Measurements from ENCODE around the gene RGS12. TPM values are rescaled to one million over a fixed set of nuclear protein-coding genes. Genes with fewer than 3 reads are reported as not detected.
"Not testable (repeated sequence)": the region's sequence is repeated elsewhere in the genome, so short reads cannot be mapped to it uniquely, and the experiment has no call there.

Gene RGS12
- polyA plus RNA-seq, 3 donors = 6.9 to 16.6 (median 16.3) TPM

DNA sequence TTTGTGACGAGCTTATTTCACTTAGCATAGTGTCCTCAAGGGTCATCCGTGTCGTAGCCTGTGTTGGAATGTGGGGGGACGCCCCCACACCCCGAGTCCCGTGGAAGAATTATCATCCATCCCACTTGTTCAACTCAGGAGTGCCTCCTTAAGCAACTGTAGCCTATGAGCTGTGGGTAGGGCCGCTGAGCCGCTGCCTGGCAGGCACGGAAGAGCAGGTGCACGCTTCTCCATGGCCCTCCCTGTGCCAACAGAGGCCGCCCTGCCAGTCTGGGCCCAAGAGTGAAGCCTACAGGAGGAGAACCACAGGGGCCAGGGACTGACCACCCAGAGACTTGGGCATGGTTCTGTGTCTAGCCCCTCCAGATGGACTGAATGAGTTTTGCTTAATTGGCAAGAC is 2.3 kb upstream of the RGS12 start:
- WGBS, 3 donors = 90 to 96% (median 94%) methylated on average over 11 of the region's 11 CpGs
- H3K27ac ChIP-seq (ENCODE audit: low read depth, low read length) = no peak overlapping the region

DNA sequence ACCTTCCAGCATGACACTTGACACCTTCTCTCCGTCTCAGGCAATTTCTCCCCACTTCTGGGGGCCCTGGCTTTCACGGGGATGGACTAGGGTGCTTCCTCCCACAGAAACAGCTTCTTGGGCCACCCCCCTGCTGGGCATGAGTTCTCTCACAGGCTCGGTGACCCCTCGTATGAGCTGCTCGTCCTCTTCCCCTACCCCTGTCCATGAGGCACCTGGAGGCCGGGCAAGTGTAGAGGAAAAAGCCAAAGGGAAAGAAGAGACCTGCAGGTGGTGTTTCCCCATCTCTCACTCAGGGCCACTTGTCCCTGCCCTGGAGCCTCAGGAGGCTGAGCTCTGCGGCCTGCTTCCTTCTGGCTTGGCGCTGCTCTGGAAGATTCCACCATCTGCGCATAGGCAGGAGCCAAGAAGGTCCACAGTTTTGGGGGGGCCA is 1.9 kb upstream of the RGS12 start:
- H3K27ac ChIP-seq (ENCODE audit: low read depth, low read length) = no peak overlapping the region
- 89 to 94% (median 90%) methylated on average over 9 of the region's 9 CpGs for WGBS, 3 donors

DNA sequence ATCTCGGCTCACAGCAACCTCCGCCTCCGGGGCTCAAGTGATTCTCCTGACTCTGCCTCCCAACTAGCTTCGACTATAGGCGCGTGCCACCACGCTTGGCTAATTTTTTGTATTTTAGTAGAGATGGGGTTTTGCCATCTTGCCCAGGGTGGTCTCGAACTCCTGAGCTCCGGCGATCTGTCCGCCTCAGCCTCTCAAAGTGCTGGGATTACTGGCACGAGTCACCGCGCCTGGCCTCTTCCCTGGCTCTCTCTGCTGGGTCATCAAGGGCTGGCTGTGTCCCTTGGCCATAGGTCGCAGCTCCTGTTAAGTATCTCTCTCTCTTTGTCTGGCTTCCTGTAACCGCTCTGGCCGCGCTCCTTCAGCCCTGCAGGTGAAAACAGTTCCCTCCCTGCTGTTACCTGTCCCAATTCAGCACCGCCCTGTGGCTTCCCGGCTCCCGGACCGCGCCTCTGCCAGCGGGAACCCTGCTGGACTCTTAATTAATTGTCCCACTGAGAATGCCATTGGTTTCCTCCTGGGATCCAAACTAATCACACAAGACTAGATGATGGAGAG is 1.3 kb upstream of the RGS12 start:
- H3K27ac ChIP-seq (ENCODE audit: low read depth, low read length) = peak overlapping the region; percentile 19
- 32 to 45% (median 44%) methylated on average over 24 of the region's 24 CpGs for WGBS, 3 donors

DNA sequence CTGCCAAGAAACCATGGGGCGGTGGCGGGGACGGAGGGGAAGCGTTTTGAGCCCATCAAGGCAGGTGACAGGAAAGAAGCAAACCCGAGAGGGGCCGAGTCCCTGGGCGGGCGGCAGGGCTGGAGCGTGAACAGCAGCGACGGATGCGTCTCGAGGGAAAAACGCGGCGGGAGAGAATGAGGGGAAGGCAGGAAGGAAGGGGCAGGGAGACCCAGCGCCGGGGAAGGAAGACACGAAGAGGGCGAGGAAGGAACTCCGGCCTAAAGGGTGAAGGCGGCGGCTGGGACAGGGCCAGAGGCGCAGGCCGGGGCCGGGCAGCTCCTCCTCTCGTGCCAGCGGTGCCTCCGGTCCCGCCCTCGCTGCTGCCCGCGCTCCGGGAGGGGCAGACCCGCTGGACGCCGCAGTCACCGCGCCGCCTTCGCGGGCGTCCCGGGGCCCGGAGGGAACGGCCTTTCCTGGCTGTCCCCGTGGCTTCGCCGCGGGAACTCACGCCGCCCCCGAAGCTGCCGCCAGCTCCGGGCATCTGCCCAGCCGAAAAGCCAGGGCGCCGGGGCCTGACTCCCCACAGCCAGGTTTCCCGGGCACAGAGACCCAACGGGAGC is 751 bp upstream of the RGS12 start:
- H3K27ac ChIP-seq (ENCODE audit: low read depth, low read length) = peak overlapping the region; percentile 19
- 0% methylated on average over 37 to 60 of the region's 60 CpGs for WGBS, 3 donors

DNA sequence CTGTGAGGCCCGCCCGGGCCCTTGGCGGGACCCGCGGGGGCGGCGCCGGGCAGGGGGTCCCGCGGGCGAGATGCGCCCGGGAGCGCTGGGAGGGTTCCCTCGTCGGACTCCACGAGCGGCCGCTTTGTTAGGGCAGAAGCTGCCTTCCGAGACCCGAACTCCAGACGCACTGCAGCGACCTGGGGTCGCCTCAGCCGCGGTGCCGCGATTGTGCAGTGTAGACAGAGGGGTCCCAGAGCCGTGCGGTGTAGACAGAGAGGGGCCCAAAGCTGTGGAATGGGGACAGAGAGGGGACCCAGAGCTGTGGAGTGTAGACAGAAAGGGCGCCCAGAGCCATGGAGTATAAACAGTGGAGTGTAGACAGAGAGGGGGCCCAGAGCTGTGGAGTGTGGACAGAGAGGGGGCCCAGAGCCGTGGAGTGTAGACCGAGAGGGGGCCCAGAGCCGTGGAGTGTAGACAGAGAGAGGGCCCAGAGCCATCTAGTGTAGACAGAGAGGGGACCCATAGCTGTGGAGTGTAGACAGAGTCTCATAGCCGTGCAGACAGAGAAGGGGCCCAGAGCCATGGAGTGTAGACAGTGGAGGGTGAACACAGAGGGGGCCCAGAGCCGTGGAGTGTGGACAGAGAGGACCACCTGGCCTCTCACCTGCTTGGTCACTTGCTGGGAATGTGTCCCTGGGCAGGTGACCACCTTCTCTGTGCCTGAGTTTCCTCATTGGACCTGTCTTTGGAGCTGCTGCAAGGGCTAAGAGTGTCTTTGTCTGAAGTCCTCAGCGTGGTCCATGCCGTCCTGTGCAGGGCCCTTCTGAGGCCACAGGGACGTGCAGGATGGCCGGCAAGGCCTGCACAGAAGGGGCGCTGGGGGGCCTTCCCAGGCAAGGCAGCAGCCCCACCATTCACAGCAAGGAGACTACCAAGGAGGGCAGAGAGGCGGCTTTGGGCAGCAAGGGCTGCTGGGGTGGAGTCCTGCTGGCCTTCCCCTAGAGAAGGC is 875 bp downstream of the RGS12 start:
- no peak overlapping the region for H3K27ac ChIP-seq (ENCODE audit: low read depth, low read length)
- 19 to 35% (median 22%) methylated on average over 27 to 42 of the region's 42 CpGs for WGBS, 3 donors

DNA sequence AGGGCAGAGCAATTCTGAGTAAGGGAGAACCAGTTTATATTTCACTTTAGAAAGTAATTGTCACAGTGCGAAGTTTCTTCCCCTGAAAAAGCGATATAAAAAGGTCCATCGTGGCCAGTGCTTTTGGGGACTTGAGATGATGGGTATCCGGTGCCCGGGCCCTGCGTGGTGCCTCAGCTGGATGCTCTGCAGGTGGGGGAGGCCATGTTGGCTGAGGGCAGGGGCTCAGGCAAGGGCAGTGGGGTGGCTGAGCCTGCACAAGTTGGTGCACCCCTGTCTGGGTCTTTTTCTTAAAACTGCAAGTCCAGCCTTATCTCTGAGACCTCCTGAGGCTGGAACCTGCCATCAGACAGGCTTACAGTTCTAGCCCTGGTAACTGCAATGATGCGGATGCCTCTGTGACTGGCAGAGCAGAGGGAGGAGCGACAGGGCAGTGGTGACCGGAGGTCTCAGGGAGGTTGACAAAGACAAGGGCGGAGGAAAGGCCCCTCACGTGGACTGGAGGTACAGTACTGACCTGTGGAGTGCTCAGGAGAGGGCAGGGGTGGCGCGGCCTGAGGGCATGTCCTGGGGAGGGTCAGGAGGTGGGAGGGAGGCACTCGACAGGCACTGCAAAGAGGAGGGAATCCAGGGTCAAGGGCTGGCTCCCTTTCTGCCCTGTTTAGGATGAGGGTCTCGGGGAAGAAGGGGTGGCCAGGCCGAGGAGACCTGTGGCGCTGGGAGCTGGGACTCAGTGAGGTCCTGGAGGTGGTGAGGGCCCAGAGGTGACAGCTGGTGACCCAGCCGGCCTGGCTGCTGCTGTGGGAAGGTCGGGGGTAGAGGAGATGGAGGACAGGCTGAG is 1.8 kb downstream of the RGS12 start:
- no peak overlapping the region for H3K27ac ChIP-seq (ENCODE audit: low read depth, low read length)
- 86 to 92% (median 90%) methylated on average over 19 of the region's 19 CpGs for WGBS, 3 donors

DNA sequence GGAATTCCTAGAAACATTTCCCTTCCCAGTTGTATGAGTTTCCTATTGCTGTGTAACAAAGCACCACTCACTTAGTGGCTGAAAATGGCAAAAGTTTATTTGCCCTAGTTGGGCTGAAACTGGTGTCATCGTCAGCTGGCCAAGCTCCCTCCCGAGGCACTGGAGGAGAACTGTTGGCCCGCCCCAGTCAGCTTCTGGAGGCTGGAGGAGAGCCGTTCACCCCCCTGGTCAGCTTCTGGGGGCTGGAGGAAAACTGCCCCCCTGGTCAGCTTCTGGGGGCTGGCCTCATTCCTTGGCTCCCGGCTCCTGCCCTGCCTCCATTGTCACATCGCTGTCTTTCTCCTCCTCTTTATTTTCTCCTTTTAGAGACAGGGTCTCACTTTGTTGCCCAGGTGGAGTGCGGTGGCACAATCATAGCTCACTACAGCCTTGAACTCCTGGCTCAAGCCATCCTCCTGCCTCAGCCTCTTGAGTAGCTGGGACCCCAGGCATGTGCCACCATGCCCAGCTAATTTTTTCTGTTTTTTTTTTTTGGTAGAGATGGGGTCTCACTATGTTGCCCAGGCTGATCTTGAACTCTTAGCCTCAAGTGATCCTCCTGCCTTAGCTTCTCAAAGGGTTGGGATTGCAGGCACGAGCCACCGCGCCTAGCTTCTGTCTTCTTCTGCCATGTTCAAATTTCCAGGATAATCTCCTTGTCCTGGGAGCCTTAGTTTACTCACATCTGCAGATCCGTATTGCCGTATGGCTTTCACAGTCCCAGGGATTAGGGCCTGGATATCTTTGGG is 3.2 kb downstream of the RGS12 start:
- H3K27ac ChIP-seq (ENCODE audit: low read depth, low read length) = no peak overlapping the region
- 90 to 95% (median 91%) methylated on average over 12 of the region's 12 CpGs for WGBS, 3 donors

DNA sequence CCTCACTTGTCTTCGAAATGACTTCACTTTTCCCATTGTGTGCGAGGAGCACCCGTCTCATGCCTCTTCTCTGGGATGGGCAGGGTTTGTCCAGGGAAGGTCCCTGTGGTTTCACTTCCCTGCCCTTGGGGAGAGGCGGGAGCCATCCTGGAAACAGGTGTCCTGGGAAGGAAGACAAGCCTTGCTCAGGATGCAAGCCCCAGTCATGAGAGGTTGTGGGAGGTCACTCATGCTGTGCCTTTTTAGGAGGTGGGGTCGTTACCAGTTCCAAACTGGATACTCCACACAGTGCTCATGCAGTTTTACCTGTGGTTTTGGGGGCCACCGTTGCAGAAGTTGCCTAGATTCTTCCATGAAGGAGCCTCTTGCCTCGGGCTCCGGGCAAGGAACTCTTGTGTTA is 3.8 kb downstream of the RGS12 start:
- WGBS, 3 donors = 90 to 94% (median 92%) methylated on average over 8 of the region's 8 CpGs
- no peak overlapping the region for H3K27ac ChIP-seq (ENCODE audit: low read depth, low read length)

DNA sequence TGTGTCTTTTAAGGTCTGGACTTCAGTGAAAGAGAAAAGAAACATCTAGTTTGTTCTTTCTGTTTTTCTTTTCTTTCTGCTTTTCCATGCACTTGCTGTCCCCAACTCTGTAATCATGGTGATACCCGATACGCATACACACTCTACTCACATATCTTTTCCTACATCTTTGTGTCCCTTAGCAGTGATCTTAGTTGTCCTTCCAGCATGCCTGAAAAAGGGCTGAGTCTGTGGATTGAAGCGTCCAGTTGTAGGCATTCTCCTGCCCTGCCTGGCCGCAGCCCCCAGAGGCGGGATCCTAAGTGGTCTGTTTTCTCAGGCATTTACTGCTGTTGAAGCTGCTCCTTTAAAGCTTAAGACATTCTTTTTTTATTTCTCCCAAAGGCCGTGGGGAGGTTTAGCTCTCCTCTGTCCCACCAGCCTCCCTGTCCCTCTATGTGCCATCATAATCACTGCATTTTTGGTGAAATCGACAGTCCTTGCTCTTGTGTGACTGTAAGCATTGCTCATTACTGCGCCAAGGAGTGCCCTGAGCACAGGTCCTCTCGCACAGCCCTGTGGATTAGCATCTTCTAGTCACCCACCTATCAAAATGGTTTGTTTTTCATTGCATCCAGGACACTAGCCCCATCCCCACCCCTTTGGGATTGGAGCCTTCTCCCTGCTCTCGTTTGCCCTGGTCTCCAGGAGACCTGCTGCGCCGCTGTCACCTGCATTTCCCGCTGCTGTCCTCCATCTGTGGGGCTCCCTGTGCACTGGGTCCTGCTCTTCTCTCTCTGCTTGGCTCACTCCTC is 4.4 kb downstream of the RGS12 start:
- H3K27ac ChIP-seq (ENCODE audit: low read depth, low read length) = no peak overlapping the region
- WGBS, 3 donors = 92 to 96% (median 95%) methylated on average over 13 of the region's 13 CpGs

DNA sequence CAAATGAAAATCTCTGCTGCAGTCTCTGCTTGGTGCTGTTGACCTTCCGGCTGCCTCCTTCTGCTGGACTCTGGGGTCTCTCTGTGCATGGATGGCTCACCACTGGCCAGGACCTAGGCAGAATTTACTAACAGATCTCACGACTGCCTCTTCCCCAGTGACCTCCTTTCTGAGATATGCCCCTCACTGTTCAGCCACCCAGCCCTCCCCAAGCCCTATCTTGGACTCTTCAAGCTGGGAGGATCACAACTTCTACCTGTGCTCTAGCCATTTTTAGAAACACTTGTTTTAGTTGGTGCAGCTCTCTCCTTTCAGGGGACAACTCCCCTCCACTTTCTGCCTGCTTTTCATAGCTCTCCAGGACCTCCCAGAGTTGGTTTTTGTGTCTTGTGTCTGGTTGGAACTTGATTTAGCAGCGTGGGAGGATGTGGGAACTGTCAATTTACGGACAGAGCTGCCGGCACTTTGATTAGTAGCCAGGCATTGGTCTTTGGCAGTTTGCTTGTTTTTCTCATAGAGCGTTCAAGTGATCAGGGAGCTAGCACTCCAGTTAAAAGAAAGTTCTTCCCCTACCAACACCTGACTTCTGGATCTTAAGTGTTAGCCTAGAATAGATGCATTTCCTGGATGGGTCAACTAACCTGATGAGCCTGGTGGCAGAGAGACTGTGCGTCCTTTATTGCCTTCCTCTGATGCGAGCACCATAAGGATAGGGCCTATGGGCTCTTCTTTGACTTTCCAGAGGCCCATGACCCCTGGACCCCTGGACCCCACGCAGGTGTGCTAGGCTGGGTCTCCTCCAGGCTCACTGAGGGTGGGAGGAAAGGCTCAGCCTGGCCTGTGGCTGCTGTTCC is 6.5 kb downstream of the RGS12 start:
- WGBS, 3 donors = 61 to 79% (median 65%) methylated on average over 9 of the region's 9 CpGs
- H3K27ac ChIP-seq (ENCODE audit: low read depth, low read length) = no peak overlapping the region

DNA sequence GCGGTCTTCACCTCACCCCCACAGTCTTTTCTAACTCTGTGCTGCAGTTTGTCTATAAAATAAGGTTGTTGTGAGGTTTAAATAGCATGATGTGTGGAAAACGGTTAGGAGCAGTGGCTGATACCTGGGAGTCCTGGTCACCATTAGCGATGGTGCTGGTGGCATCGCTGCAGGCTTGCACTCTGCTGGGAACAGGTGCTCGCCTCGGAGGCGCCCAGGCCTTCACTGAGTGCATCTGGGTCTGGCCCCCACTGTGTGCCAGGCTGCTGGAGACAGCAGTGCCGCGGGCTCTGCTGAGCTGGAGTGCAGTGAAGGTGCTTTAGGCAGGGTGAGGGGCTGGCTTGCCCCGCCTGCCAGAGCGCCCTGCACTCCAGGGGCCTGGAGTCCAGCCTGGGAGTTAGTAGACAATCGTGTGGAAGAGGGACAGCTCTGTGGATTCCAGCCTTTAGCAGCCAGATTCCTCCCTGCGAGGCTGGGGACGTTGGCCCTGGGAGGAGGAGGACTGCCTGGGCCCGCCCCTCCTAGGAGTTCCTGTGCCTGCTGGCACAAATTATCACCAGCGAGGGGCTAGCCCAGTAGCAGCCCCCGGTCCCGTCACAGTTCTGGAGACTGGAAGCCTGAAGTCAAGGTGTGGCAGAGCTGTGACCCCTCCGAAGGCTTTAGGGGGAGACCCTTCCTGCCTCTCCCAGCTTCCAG is 7.3 kb downstream of the RGS12 start:
- no peak overlapping the region for H3K27ac ChIP-seq (ENCODE audit: low read depth, low read length)
- 84 to 89% (median 88%) methylated on average over 18 to 19 of the region's 19 CpGs for WGBS, 3 donors

DNA sequence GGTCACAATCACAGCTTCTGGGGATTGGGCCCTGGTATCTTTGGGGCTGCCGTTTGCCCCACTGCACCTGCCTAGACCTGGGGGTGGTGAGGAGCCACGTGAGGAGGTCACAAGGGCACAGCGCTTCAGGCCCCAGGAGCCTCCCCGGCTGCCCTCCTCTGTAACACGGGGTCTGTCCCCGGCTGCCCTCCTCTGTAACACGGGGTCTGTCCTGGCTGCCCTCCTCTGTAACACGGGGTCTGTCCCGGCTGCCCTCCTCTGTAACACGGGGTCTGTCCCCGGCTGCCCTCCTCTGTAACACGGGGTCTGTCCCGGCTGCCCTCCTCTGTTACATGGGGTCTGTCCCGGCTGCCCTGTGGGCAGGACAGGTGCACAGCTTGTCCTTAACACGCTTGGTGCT is 8.1 kb downstream of the RGS12 start:
- WGBS, 3 donors = 90 to 94% (median 91%) methylated on average over 15 of the region's 15 CpGs
- not testable (repeated sequence) for H3K27ac ChIP-seq (ENCODE audit: low read depth, low read length)

DNA sequence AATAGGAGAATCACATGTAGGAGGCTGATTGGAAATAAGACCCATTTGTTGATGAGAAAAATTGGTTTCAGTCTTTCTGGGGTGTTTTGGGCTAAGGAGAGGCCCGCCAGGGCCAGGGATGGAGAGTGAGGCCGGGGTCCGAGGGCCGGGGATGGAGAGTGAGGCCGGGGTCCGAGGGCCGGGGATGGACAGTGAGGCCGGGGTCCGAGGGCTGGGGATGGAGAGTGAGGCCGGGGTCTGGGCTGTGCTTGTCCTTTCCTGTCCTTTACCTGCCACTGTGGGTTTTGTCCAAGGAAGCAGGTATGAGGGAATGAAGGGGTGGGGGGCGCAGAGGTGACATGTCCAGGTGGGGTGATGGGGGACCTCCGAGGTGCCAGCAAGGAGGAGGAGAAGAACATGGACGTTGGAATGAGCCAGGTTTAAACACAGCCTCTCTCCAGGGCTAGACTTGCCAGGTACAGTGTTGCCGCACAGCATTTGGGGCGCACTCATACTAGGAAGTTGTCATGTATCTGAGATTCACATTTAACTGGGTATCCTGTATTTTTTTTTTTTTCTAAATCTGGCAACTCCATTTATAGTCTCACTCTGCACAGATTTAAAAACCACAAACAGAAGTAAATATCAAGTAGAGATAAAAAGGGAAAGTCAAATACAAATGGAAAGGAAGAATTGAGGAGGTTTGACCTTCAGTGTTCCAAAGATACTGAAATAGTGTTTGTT is 8.8 kb downstream of the RGS12 start:
- 86 to 87% (median 87%) methylated on average over 15 of the region's 15 CpGs for WGBS, 3 donors
- H3K27ac ChIP-seq (ENCODE audit: low read depth, low read length) = no peak overlapping the region

DNA sequence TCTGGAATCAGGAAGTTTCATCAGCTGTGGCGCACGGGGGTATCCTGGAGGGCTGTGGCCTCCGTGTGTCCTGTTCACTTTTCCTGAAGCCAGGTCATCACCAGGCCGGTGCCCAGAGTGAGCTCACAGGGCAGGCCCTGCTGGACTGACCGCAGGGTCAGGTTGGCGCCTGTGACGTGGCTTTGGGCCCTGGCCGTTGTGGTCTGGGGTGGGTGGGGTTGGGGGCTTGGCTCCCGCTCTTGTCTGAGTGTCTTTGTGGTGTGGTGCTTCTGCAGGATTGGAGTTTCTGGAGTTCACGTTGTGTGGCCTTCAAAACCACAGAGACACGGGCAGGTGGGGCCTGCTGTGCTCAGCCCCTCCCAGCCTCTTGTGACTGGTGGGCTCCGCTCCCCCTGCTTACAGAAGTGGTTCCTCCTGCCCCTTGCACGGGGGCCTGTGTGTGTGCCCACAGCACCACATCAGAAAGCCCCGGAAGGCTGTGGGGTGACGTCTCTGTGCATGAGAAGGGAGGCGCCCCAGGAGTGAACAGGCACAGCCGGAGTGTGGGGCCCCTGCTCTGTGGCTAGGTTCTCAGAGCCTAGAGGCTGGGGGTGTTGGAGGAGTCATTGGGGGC is 9.5 kb downstream of the RGS12 start:
- 50 to 61% (median 51%) methylated on average over 16 to 17 of the region's 17 CpGs for WGBS, 3 donors
- no peak overlapping the region for H3K27ac ChIP-seq (ENCODE audit: low read depth, low read length)

All from adipose tissue (tissue), 3 donors.